GM18858 (cell line): ENCODE results near the gene SLC25A2.
"Not testable (repeated sequence)": the region's sequence is repeated elsewhere in the genome, so short reads cannot be mapped to it uniquely, and the experiment has no call there.

ENCODE experiments used
- ATAC-seq: cut with Tn5 transposase; IDR thresholded peaks from one replicate; pipeline ENCODE4 v1.9.1; 2021; ENCODE audit not compliant: unreplicated experiment

Gene SLC25A2

GRCh38 chr5:141316963-141317362, 13.1 kb upstream of the SLC25A2 start:
- ATAC-seq, result not testable (repeated sequence)

- no peak for ATAC-seq
Observed at GRCh38 chr5:141313711-141314110, 9.9 kb upstream of the SLC25A2 start.

GRCh38 chr5:141306630-141307029, 2.8 kb upstream of the SLC25A2 start:
- no peak for ATAC-seq

- no peak for ATAC-seq
Observed at GRCh38 chr5:141298376-141298775, 5.5 kb downstream of the SLC25A2 start.

- ATAC-seq, result no peak
Observed at GRCh38 chr5:141272906-141273305, 30.9 kb downstream of the SLC25A2 start.

GRCh38 chr5:141269195-141269594, 34.7 kb downstream of the SLC25A2 start:
- no peak for ATAC-seq

- no peak for ATAC-seq
Observed at GRCh38 chr5:141261238-141261546, 42.7 kb downstream of the SLC25A2 start.

- ATAC-seq, result no peak
Observed at GRCh38 chr5:141260458-141261237, 43.2 kb downstream of the SLC25A2 start.

GRCh38 chr5:141258948-141259347, 44.9 kb downstream of the SLC25A2 start:
- ATAC-seq, result no peak

GRCh38 chr5:141258464-141258863, 45.4 kb downstream of the SLC25A2 start:
- no peak for ATAC-seq
